ENCODE data around the gene KDM5C. TPM values are rescaled to one million over a fixed set of nuclear protein-coding genes. Genes with fewer than 3 reads are reported as not detected.

The KDM5C gene
- total and polyA plus RNA-seq, 2 of the 8 experiments (the other 6 are each of a cell fraction or from before 2014, with no cell fraction given), result 42.4 to 82.2 TPM

- no peak for TF ChIP-seq GABPA (IDR thresholded peaks at IDR 0.05; ENCODE audit: borderline replicate concordance, insufficient read depth, low read length)
- no peak for TF ChIP-seq POLR2AphosphoS5 (IDR thresholded peaks at IDR 0.05; ENCODE audit: low read depth, low read length)
These were observed 28.4 kb upstream of the KDM5C start (continued) for GRCh38 chrX:53253293-53254020.

Data from H1 (cell line).